SK-N-SH (cell line): ENCODE measurements around the gene CD300LF.

ENCODE experiments used
- ELF1 ChIP-seq: IDR thresholded peaks from 2 replicates; pipeline ENCODE4 v1.4.0; 2012
- EP300 ChIP-seq, 2 experiments: IDR thresholded peaks; 2 replicates each; pipeline versions ENCODE4 v1.4.0 to v1.6.1; 2012; ENCODE audit warnings: borderline replicate concordance in 1 of 2, low read depth in 1 of 2, low read length in 1 of 2
- EZH2phosphoT487 ChIP-seq: fragments of 200-600 bp; sonication (generic); IDR thresholded peaks from 2 replicates; pipeline ENCODE4 v1.6.1; 2017; ENCODE audit warnings: low read depth, mixed run types, mild to moderate bottlenecking, antibody characterized with exemption, moderate library complexity, borderline replicate concordance
- GATA2 ChIP-seq: sonication (generic); formaldehyde crosslinking; IDR thresholded peaks from 2 replicates; pipeline ENCODE4 v1.5.0; 2020; ENCODE audit warnings: mild to moderate bottlenecking, missing genetic modification reagents
- JUND ChIP-seq: IDR thresholded peaks from 2 replicates; pipeline ENCODE4 v1.4.0; 2012
- MEF2A ChIP-seq: IDR thresholded peaks from 2 replicates; pipeline ENCODE4 v1.4.0; 2012; ENCODE audit warnings: low read depth, borderline replicate concordance
- RAD21 ChIP-seq: IDR thresholded peaks from 2 replicates; pipeline ENCODE4 v1.6.1; 2012; ENCODE audit warnings: mild to moderate bottlenecking, low read length
- RFX5 ChIP-seq: IDR thresholded peaks from 2 replicates; pipeline ENCODE4 v1.6.1; 2012; ENCODE audit warnings: mild to moderate bottlenecking, improper control_type of control experiment, low read length
- TAF1 ChIP-seq: IDR thresholded peaks from 2 replicates; pipeline ENCODE4 v1.6.1; 2012; ENCODE audit warnings: low read depth, mild to moderate bottlenecking, low read length, moderate library complexity, borderline replicate concordance
- TCF12 ChIP-seq: IDR thresholded peaks from 2 replicates; pipeline ENCODE4 v1.4.0; 2012
- TF ChIP-seq, protein P1 (sequence below): fragments of 200-600 bp; sonication (generic); IDR thresholded peaks from 2 replicates; pipeline ENCODE4 v1.6.1; 2017; ENCODE audit warnings: antibody characterized with exemption, mild to moderate bottlenecking, moderate library complexity
- TF ChIP-seq, protein P2 (sequence below): IDR thresholded peaks from 2 replicates; pipeline ENCODE4 v1.4.0; 2012; ENCODE audit warnings: low read depth
- TF ChIP-seq, protein P3 (sequence below): IDR thresholded peaks from 2 replicates; pipeline ENCODE4 v1.4.0; 2012; ENCODE audit warnings: low read depth, borderline replicate concordance

DNA sequence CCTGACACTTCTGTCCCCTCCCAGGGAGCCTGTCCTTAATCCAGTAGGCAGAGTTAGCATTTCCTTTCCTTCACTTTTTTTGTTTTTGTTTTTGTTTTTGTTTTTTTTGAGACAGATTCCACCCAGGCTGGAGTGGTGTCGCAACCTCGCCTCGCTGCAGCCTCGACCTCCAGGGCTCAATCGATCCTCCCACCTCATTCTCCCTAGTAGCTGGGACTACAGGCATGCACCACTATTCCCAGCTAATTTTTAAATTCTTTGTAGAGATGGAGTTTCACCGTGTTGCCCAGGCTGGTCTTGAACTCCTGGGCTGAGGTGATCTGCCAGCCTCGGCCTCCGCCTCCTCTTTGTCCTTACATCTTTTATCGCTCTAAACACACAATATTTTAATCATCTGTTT lies 39.7 kb upstream of the CD300LF start:
- TF ChIP-seq, protein P1, sequence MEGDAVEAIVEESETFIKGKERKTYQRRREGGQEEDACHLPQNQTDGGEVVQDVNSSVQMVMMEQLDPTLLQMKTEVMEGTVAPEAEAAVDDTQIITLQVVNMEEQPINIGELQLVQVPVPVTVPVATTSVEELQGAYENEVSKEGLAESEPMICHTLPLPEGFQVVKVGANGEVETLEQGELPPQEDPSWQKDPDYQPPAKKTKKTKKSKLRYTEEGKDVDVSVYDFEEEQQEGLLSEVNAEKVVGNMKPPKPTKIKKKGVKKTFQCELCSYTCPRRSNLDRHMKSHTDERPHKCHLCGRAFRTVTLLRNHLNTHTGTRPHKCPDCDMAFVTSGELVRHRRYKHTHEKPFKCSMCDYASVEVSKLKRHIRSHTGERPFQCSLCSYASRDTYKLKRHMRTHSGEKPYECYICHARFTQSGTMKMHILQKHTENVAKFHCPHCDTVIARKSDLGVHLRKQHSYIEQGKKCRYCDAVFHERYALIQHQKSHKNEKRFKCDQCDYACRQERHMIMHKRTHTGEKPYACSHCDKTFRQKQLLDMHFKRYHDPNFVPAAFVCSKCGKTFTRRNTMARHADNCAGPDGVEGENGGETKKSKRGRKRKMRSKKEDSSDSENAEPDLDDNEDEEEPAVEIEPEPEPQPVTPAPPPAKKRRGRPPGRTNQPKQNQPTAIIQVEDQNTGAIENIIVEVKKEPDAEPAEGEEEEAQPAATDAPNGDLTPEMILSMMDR, result no peak
- TF ChIP-seq JUND (no peak), TAF1 (no peak), ELF1 (no peak), EZH2phosphoT487 (no peak), TCF12 (no peak), RFX5 (no peak), EP300 (IDR thresholded peaks at IDR 0.05; ENCODE audit: borderline replicate concordance in 1 of 2, low read depth in 1 of 2, low read length in 1 of 2) (no peak), GATA2 (CRISPR knock-in tag) (no peak), RAD21 (no peak), MEF2A (no peak)
- TF ChIP-seq, protein P2, sequence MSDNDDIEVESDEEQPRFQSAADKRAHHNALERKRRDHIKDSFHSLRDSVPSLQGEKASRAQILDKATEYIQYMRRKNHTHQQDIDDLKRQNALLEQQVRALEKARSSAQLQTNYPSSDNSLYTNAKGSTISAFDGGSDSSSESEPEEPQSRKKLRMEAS, result no peak
- TF ChIP-seq, protein P3, sequence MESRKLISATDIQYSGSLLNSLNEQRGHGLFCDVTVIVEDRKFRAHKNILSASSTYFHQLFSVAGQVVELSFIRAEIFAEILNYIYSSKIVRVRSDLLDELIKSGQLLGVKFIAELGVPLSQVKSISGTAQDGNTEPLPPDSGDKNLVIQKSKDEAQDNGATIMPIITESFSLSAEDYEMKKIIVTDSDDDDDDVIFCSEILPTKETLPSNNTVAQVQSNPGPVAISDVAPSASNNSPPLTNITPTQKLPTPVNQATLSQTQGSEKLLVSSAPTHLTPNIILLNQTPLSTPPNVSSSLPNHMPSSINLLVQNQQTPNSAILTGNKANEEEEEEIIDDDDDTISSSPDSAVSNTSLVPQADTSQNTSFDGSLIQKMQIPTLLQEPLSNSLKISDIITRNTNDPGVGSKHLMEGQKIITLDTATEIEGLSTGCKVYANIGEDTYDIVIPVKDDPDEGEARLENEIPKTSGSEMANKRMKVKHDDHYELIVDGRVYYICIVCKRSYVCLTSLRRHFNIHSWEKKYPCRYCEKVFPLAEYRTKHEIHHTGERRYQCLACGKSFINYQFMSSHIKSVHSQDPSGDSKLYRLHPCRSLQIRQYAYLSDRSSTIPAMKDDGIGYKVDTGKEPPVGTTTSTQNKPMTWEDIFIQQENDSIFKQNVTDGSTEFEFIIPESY, result no peak
